Measurements from ENCODE around the gene SAA1. TPM values are rescaled to one million over a fixed set of nuclear protein-coding genes. Genes with fewer than 3 reads are reported as not detected.

Gene SAA1
- total RNA-seq, 1 experiment from 2014 or later = 7.9 TPM

- CTCF ChIA-PET = no interaction called here
- ATAC-seq = no peak
Observed at GRCh38 chr11:18264035-18264434, 2.0 kb upstream of the SAA1 start.

GRCh38 chr11:18264677-18265555 lies 1.1 kb upstream of the SAA1 start:
- no peak for ATAC-seq
- CTCF ChIA-PET = interaction anchor here (0.5 kb wide), 1 partner anchor 35 kb away, joined by 5 read pairs; no protein-coding TSS in a partner anchor
- in situ Hi-C loops (cut with HindIII; ENCODE audit: low pct_unique_long_range_greater_than_20kb, low sequenced_read_pairs) = no loop called here
- TF ChIP-seq SIN3A (IDR thresholded peaks at IDR 0.05; ENCODE audit: borderline replicate concordance, insufficient read depth, low read depth, low read length) (no peak), CTCF (IDR thresholded peaks at IDR 0.05) (no peak), REST (IDR thresholded peaks at IDR 0.05; ENCODE audit: insufficient read depth in 1 of 2, low read depth in 2 of 2, low read length in 1 of 2) (no peak), POLR2AphosphoS5 (IDR thresholded peaks at IDR 0.05; ENCODE audit: low read depth, low read length) (no peak)

More at GRCh38 chr11:18264035-18264434, 2.0 kb upstream of the SAA1 start:
- DNase-seq (ENCODE audit: low read depth, low spot score) = no peak
- intact Hi-C loops (cut with micrococcal nuclease; ENCODE audit: unreplicated experiment) (no loop called here), in situ Hi-C loops (cut with HindIII; ENCODE audit: low pct_unique_long_range_greater_than_20kb, low sequenced_read_pairs) (no loop called here)
- no TSS peak for BruUV-seq (replicated peaks)
- no peaks in the 10 kb centered on the region for H3K4me1 ChIP-seq (ENCODE audit: control insufficient read depth, insufficient read depth, low read length)
- H3K27me3 ChIP-seq (ENCODE audit: control insufficient read depth, insufficient read depth, low read length) = no peaks in the 10 kb centered on the region; the same call in 1 of the 2 replicates
- TF ChIP-seq CTCF (IDR thresholded peaks at IDR 0.05) (no peak), REST (IDR thresholded peaks at IDR 0.05; ENCODE audit: insufficient read depth in 1 of 2, low read depth in 2 of 2, low read length in 1 of 2) (no peak), SIN3A (IDR thresholded peaks at IDR 0.05; ENCODE audit: borderline replicate concordance, insufficient read depth, low read depth, low read length) (no peak), TCF7L2 (IDR thresholded peaks at IDR 0.05; ENCODE audit: low read depth, low read length) (no peak), POLR2AphosphoS5 (IDR thresholded peaks at IDR 0.05; ENCODE audit: low read depth, low read length) (no peak)
- H3K36me3 ChIP-seq (ENCODE audit: control insufficient read depth, insufficient read depth, low read length) = no peaks in the 10 kb centered on the region
- no peaks in the 10 kb centered on the region for H3K9me3 ChIP-seq (ENCODE audit: control insufficient read depth, insufficient read depth, low read depth, low read length)
- H3K4me3 ChIP-seq (ENCODE audit: low read depth in 2 of 2, low read length in 2 of 2) = no peak overlapping the region
- no peak overlapping the region for H3K27ac ChIP-seq (ENCODE audit: low read length)
- POLR2A ChIA-PET = no interaction called here

More at GRCh38 chr11:18264677-18265555, 1.1 kb upstream of the SAA1 start:
- Histone ChIP-seq H3K4me1 (ENCODE audit: control insufficient read depth, insufficient read depth, low read length) (no peaks in the 10 kb centered on the region), H3K9me3 (ENCODE audit: control insufficient read depth, insufficient read depth, low read depth, low read length) (no peaks in the 10 kb centered on the region), H3K27ac (ENCODE audit: low read length) (no peak overlapping the region), H3K36me3 (ENCODE audit: control insufficient read depth, insufficient read depth, low read length) (no peaks in the 10 kb centered on the region), H3K4me3 (ENCODE audit: low read depth in 2 of 2, low read length in 2 of 2) (no peak overlapping the region), H3K27me3 (ENCODE audit: control insufficient read depth, insufficient read depth, low read length) (no peaks in the 10 kb centered on the region; the same call in 1 of the 2 replicates)
- intact Hi-C loops (cut with micrococcal nuclease; ENCODE audit: unreplicated experiment) = no loop called here
- POLR2A ChIA-PET = no interaction called here
- BruUV-seq (replicated peaks) = no TSS peak
- no peak for DNase-seq (ENCODE audit: low read depth, low spot score)
